HG02885 (cell line): ENCODE data around the gene C1QTNF8.

Experiments
- ATAC-seq: cut with Tn5 transposase; IDR thresholded peaks from one replicate; pipeline ENCODE4 v1.9.1; 2021; ENCODE audit warnings: mild to moderate bottlenecking; ENCODE audit not compliant: unreplicated experiment, poor library complexity

Gene C1QTNF8

DNA sequence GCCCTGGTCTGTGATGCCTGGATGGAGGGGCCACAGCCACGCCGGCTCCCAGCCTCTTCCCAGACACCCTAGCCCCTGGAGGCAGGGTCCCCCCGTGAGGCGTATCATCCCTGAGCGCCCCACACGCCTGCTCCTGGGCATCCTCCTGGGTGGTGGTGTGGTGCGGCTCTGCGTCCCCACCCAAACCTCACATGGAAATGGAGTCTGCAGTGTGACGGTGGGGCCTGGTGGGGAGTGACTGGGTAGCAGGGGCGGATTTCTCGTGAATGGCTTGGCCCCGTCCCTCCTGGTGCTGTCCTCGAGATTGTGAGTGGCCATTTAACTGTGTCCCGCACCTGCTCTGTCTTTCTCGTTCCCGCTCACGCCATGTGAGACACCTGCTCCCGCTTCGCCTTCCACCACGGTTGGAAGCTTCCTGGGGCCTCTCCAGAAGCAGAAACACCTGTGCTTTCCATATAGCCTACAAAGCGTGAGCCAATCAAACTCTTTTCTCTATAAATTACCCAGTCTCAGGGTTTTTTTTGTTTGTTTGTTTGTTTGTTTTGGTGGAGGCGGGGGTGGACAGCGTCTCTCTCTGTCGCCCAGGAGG, 29.4 kb downstream of the C1QTNF8 start:
- no peak for ATAC-seq

DNA sequence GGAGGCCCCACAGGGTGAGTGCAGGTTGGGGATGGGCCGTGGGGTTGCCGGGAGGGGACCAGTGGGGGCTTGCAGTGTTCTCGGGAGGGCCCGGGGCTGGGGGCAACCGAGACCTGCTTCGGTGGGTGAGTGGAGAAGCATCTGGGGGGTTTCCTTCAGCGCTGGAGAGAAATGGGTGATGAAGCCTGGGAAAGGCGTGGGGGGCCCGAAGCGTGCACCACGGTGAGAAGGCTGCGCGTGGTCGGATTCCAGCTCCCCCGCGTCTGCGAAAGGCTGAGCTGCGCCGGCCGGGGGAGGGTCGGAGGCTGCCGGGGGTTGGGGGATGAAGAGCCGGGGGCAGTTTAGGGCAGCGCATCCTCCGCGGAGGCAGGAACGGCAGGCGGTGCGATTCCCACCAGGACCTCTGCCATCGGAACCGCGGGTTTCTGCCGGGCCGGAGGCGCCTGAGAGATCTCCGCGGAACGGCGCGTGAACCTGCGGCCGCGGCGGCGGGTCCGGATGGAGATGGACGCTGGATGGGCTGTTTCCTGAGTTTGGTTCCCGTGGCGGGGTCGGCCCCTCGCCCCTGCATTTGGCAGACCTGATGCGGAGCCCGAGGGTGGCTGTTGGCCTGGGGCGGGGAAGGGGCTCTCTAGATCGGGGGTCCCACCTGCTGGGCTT, 30.4 kb downstream of the C1QTNF8 start:
- ATAC-seq: no peak

DNA sequence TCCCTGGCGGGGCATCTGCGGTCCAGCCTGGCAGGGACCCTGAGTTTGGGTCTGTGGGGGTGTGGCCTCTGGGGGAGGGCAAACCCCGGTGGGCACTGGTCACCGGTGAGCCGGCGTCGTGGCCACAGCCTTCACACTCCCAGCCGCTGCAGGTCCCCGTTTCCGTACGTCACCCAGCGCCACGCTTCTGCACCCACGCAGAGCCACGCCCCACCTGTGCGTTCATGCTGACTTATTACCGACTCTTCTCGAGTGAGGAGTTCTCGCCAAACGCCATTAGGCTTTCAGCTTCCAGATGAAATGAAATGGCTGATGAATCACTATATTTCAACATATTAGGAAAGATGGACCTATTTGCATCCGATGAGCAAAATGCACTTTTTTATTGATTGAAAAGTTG, 32.3 kb downstream of the C1QTNF8 start:
- ATAC-seq: no peak

DNA sequence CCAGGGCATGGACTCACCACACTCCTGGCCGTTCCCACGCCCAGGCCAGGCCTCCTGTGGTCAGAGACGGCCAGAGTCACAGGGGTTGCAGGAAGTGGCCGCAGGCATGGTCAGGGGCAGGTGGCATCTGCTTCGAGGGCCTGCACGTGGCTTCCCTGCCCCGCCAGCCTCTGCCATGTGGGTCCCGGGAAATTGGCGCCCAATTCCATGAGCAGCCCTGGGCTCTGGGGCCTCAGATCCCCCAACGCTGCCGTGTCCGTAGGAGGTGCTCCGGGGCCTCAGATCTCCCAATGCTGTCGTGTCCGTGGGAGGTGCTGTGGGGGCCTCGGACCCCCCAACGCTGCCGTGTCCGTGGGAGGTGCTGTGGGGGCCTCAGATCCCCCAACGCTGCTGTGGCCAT, 33.1 kb downstream of the C1QTNF8 start:
- ATAC-seq: no peak

DNA sequence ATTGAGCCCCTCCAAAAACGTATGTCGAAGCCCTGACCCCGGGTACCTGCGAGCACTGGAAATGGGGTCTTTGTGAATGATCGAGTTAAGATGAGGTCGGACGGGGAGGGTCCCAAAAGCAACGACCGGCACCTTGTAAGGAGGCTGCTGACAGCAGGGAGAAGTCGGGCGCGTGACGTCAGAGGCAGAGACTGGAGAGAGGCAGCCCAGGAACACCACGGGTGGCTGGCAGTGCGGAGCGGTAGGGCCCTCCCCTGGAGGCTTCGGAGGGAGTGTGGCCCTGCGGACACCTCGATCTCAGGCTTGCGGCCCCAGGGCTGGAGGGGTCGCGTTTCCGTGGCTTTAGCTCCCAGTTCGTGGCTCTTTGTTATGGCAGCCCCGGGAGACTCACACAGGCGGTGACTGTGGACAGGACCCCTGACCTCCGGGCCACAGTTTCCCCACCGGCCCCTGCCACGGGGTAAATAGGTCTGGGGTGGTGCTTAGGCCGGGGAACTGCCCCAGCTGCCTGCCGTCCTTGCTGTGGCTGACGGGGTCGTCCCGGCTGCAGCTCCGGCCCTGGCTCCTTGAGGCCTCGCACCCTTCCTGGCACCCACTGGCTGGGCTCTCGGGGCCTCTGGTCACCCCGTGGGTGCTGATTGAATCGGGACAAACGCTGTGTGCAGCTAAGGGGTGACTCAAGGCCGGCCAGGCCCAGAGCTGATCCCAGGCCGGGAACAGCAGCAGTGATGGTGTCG, 34.1 kb downstream of the C1QTNF8 start:
- ATAC-seq: no peak

DNA sequence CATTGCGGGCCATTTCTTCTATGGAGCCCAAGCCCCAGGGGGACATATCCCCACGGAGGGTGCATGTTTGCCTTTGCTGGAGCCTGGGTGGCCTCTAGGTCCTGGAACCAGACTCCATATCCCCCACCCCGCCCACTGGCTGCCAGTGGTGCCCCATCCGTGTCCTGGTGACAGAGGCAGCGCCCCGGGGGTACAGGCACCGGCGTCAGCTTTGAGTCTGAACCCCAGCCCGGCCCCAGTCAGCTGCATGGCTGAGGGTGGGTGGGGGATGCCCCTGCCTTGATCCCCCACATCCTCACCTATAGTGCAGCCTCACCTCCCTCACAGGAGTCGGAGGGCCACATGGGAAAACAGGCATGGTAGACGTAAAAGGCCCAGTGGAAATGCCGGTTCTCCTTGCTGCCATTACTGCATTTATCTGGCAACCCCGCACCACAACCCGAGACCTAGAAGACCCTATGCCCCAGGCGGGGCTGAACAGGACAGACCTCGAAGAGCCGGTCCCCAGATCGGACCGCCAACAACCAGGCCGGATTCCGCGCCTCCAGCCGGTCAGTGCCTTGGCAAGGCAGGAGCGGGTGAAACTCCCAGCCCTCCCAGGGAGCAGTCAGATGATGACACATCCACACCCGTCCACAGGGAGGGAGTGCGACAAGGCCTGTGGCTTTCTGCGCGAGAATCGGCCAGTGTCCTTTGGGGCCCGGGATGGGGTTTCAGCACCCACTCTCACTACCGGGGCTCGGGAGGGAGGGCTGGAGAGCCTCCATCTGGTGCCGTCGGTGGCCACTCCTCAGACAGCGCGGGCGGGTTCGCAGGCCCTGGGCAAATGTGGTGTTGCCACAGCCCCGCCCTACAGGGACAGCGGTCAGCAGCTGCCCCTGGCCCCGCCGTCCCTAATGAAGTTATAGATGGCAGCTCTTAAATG, 35.4 kb downstream of the C1QTNF8 start:
- no peak for ATAC-seq

DNA sequence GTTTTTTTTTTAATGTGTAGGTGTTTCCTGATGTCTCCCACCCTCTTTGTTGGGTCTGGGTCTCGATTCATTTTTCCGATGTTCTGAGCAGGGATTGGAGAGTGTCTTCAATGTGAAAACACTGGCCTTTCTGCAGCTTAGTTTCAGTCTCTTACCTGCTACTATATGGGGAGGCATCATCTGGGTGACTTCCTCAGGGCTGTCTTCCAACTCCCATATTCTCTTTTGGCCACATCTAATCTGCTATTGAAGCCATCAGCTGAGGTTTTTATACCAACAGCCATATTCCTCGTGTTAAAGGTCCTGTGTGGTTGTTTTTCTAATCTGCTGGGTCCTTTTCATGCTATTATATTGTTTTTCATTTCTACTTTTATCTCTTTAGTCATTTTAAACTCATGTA, 36.7 kb downstream of the C1QTNF8 start:
- no peak for ATAC-seq

DNA sequence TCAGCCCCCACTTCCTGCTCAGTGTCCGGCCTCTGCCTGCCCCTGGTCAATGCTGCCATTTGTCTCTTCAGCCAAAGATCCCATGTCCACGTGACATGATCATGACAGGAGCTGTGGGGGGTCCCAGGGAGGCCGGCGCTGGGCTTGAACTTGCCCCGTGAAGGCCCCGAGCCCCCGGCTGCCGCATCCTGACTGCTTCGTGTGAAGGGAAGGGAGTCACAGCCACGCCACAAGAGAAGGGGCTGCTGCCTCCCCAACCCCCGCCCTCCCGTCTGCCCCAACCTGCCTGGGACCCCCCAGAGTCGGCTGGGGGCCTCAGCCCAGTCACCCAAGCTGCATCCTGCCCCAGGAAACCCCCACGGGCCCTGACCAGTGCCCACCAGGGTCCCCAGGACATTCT, 37.8 kb downstream of the C1QTNF8 start:
- ATAC-seq: no peak

DNA sequence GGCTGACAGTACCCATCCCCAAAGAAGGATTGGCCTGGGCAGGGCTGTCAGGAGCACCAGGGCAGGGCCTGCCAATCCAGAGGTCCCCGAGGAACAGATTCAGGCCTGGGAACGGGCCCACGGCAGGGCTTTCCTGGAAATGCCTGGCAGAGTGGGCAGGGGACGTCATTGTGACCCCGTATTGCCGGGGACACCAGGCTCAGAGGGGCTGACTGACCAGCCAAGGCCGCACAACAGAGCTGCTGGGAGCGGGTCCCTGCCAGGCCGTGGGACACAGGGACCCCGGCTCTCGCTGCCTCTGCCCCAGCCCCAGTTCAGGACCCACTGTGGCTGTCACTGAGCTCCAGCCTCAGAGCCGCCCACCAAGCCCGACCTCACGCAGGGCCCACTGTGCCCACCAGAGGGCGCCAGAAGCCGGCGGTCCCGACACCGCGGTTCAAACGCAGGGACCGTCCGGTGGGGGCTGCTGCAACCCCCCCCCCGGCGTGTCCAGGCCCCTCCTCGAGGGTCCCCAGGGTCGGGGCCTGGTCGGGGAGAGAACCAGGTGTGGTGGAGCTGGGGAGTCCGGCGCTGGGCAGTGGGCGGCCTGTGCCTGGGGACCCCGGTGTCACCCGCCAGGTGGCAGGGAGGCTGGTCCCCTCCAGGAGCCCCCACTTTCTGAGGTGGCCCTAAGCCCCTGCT, 38.7 kb downstream of the C1QTNF8 start:
- ATAC-seq: no peak

DNA sequence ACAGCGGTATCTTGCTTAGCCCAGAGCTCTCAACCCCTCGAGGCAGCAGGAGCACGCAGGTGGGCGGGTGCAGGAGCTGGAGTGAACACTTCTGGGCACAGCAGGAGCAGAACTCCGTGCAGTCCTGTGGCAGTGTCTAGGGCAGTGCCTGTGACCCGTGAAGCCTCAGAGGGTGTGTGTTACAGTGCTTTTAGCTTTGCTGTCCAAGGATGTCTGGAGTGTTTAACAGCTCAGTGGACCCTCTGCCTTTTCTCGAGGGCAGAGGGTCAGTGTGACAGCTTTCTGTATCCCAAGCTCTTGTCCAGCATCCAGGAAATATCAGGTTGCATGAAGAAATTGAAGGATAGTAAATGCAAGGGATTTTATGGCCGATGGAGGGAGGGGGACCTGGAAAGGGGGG, 39.8 kb downstream of the C1QTNF8 start:
- ATAC-seq: no peak

DNA sequence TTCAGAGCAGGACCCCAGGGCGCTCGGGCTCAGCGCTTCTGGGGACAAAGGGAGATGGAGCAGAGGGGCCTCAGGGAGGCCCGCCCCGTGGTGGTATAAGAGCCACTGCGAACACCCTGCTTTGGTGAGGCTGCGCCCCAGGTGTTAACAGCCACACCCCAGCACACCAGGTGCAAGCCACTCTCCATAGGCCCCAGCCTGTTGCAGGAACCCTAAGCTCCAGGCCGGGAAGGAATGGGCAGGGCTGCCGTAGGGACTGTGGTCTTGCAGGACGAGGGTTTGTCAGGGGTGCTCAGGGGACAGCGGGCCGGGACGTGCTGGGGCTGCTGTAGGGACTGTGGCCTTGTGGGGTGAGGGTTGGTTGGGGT, 40.5 kb downstream of the C1QTNF8 start:
- no peak for ATAC-seq

DNA sequence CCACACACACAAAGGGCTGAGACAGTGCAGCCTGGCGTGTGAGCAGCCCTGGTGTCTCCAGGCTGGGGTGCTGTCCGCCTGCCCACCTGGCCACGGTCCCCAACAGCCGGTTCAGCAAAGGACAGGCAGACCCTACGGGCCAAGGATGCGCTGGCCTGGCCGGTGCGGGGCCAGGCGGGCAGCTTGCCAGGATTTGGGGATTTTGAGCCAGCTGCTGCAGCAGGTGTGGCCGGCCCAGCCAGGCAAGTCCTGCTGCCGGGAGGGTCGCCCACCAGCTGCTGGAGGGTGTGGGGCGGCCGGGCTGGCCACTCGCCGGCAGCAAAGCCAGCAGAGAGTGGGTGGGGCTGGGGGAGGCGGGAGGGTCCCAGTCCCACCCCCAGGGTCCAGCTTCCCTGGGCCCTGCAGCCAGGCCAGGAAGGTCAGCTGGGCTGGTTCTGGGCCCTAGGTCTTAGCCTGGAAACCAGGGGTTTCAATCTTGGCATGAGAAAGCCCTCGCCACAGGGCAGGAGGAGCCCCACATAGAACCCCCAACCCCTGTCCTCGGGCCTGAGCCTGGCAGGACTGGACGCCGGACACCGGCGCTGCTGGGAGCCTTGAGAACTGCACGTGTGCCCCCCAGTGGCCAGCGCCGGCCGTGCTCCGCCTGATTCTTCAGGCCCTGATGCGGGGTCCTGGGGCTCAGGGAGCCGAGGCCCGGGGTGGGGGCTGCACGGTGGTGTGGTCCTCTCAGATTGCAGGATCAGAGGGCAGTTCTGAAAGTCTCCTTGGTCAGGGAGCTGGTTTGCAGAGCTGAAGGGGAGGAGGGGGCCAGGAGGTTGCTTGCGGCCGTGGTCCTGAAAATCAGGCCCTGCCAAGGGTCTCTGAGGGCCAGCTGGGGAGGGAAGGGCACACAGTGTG, 41.1 kb downstream of the C1QTNF8 start:
- ATAC-seq: no peak

DNA sequence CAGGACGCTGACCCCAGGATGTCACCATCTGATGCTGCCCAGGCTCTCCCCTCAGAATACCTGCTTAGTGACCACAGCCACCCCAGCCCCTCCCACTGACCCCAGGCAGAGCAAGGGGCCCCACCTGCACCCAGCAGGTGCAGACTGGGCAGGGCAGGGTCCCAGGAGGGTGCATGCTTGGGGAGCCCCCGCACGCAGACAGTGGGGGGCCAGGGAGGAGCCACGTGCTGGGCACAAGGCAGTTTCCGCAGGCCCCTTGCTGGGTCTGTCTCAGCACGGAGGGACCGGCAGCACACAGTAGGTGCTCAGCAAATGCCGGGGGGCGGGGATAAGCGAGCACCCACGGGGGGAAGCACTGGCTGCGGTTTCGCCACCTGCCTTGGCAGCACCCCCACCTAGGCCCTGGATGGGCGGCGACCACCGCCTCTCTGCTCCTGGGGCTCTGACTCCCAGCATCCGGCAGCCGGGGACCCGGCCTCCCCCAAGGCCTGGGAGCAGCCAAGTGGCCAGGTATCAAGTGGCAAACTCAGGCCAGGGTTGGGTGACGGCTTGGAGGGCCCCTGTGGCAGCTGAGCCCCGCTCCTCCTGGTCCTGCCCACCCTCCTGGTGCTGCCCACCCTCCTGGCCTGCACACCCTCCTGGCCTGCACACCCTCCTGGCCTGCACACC, 42.2 kb downstream of the C1QTNF8 start:
- ATAC-seq: no peak

DNA sequence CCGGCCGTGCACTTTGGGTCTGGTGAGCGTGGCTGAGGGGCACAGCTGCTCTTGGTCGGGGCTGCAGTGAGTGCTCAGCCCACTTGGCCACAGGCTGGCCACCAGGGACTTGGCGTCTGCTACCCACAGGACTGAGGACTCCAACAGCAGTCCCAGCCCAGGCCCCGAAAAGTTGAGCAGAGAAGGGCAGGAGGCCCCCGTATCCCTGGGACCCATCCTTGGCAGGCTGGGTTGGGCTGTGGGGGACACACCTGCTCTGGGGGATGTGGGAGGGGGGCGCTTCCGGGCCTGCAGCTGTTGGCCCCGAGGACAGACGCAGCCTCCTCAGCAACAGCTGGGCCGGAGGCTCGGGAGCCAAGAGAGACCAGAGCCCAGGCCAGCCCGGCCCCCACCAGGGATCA, 42.9 kb downstream of the C1QTNF8 start:
- no peak for ATAC-seq

DNA sequence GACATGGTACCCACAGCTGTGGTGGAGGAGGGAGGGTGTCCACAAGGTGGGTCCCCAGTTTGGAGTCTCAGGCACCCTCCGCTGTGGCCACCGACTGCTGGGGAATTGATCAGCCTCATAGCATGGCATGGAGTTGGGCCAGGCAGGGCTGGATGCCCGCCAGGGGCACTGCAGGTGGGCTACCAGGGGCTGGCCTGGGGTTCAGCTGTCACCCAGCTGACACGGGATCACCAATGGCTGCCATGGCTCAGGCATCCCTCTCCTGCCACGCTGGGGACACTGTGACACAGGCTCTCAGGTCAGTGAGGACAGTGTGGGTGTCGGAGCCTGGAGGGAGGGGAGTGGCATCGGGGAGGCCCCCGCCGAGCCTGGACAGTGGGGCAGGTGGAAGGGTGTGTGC, 43.3 kb downstream of the C1QTNF8 start:
- ATAC-seq: no peak

DNA sequence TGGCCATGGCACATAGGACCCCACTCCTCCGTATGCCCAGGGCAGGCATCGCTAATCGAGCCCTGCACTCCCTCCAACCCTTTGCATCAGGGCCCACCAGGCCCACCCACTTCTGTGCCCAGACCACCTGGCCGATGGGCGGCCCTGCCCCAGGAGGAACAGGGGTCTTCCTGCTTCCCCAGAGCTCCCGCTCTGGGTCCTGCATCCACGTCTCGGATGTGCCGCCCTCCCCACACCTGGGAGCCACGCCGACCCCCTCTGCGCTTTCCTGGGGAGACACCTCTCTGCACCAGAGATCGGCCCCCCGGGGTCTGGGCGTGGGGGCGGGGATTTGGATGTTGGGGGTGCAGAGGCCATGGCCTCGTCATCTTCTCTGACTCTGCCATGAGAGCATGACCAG, 44.6 kb downstream of the C1QTNF8 start:
- ATAC-seq: no peak

DNA sequence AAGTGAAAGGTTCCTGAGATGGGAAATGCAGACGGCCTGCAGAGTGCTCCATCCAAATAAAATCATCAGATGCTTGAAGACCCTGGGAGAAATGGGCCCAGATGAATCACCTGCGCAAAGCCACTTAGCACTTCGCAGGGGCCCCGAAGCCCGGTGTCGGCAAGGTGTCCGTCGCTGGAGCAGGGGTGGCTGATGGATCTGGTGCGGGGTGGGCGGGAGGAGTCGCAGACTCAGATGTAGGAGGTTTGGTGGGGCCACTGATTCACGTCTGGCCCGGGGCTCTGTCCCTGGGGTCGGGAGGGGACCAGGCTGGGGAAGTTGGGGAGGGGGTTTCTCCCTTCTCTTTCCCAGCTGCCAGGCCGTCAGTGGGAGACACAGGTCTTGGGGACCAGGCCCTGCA, 45.1 kb downstream of the C1QTNF8 start:
- no peak for ATAC-seq

DNA sequence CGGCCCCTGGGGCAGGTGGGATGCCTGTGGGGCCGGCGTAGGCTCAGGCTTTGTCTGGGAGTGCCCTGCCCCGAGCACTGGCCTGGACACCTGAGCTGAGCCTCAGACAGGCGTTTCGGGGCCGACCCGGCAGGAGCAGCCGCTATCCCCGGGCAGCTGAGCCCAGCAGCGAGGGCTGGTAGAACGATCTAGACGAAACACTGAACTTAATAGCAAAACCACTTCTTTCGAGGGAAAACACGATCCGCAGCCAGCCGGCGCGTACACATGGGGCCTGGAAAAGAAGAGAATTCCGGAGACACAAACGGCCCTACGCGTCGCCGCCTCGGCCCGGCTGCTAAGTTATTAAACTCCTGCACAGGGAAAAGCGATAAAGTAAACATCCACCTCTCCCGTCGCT, 45.5 kb downstream of the C1QTNF8 start:
- ATAC-seq: no peak

DNA sequence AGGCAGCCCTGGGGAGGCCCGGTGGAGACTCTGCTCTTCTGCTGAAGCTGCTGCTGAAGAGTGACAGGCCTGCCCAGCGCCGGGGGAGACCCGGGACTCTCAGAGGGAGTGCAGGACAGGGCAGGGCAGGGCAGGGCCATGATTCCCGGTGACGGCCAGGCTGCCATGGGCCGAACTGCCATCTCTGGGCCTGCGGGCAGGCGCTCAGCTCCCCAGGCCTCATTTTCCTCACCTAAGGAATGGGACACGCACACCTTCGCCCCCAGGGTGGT, 46.1 kb downstream of the C1QTNF8 start:
- no peak for ATAC-seq
